HCT116 (cell line): Measurements from ENCODE around the gene CACNA2D3. TPM values are rescaled to one million over a fixed set of nuclear protein-coding genes. Genes with fewer than 3 reads are reported as not detected.

Experiments used
- ATAC-seq: fragments of 200-7000 bp; cut with Tn5 transposase; 2 replicates; pipeline ENCODE4 v1.9.1; 2020; ENCODE audit warnings: mild to moderate bottlenecking, moderate library complexity
- BruUV-seq: library from RNA; stranded (reverse); fragments of 400-500 nt; replicated peaks from 2 replicates; lab custom pipeline; 2021; lab: Mats Ljungman, UMichigan
- CTCF ChIA-PET: fragments of 300-600 bp; sonication (Branson Sonifier 250); formaldehyde crosslinking; loops from one replicate; lab custom pipeline; 2021; ENCODE audit warnings: antibody characterized with exemption; lab: Charles Lee
- POLR2A ChIA-PET: fragments of 300-600, 350-600 bp; sonication (Branson Sonifier 250); formaldehyde crosslinking; loops from one replicate; lab custom pipeline; 2021; ENCODE audit warnings: antibody characterized with exemption; lab: Charles Lee
- RAD21 ChIA-PET, 2 experiments: fragments of 300-600 bp; sonication (Branson Sonifier 250); formaldehyde crosslinking; loops; one replicate each; lab custom pipeline; 2023; ENCODE audit warnings: low total read pairs in 2 of 2; ENCODE audit not compliant: uncharacterized antibody in 2 of 2, unreplicated experiment in 2 of 2, low non-redundant PET in 1 of 2; lab: Charles Lee
- DNase-seq: peaks from one replicate; pipeline ENCODE4 v3.0.0-alpha.2; 2010; ENCODE audit warnings: low read depth, low spot score
- H2AFZ ChIP-seq: fragments of 200-600 bp; shearing (Covaris generic), sonication (generic); 2 replicates; pipeline ENCODE4 v1.6.1; 2017; ENCODE audit warnings: low read depth, mixed run types, mixed read lengths, antibody characterized with exemption, low read length; ENCODE audit not compliant: poor library complexity, severe bottlenecking
- H3K27ac ChIP-seq: 2 replicates; pipeline ENCODE4 v1.5.1; 2012; ENCODE audit warnings: low read depth, low read length
- H3K27me3 ChIP-seq: fragments of 200-600 bp; sonication (generic); 2 replicates; pipeline ENCODE4 v1.6.1; 2016; ENCODE audit warnings: mixed run types, low read length, mixed read lengths; ENCODE audit not compliant: insufficient read depth
- H3K36me3 ChIP-seq, 2 experiments: fragments of 200-500 bp in 1 of 2; fragments of 200-600 bp in 1 of 2; sonication (Bioruptor generic) in 1 of 2; sonication (generic) in 1 of 2; 2 replicates each; pipeline versions ENCODE4 v1.5.1 to v1.6.1; 2014 to 2016; ENCODE audit warnings: low read length in 2 of 2, inconsistent platforms in 1 of 2, mixed read lengths in 1 of 2, mixed run types in 1 of 2; ENCODE audit not compliant: insufficient read depth in 2 of 2, control insufficient read depth in 1 of 2
- H3K4me1 ChIP-seq, 2 experiments: fragments of 200-600 bp in 1 of 2; sonication (generic) in 1 of 2; 2 replicates each; pipeline versions ENCODE4 v1.5.1 to v1.6.1; 2012 to 2017; ENCODE audit warnings: low read length in 2 of 2, inconsistent platforms in 1 of 2, mild to moderate bottlenecking in 1 of 2, mixed read lengths in 1 of 2, mixed run types in 1 of 2, moderate library complexity in 1 of 2; ENCODE audit not compliant: insufficient read depth in 2 of 2, control insufficient read depth in 1 of 2
- H3K4me2 ChIP-seq: fragments of 200-600 bp; sonication (generic); 2 replicates; pipeline ENCODE4 v1.6.1; 2017; ENCODE audit warnings: mixed run types, low read length, mixed read lengths
- H3K4me3 ChIP-seq, 2 experiments: fragments of 200-600 bp in 1 of 2; sonication (generic) in 1 of 2; replicated peaks in 1 of 2; 2 replicates each; pipeline ENCODE4 v1.5.1; 2011 to 2016; ENCODE audit warnings: low read length in 2 of 2, control low read depth in 1 of 2, low read depth in 1 of 2, mild to moderate bottlenecking in 1 of 2, mixed read lengths in 1 of 2, mixed run types in 1 of 2
- H3K79me2 ChIP-seq: fragments of 200-600 bp; sonication (generic); 2 replicates; pipeline ENCODE4 v1.6.1; 2017; ENCODE audit warnings: mild to moderate bottlenecking, mixed run types, low read length, moderate library complexity, mixed read lengths; ENCODE audit not compliant: insufficient read depth
- H3K9ac ChIP-seq: fragments of 200-600 bp; sonication (generic); 2 replicates; pipeline ENCODE4 v1.6.1; 2016; ENCODE audit warnings: low read length, mixed read lengths
- H3K9me2 ChIP-seq: fragments of 200-600 bp; sonication (generic), shearing (Covaris generic); 2 replicates; pipeline ENCODE4 v1.6.1; 2017; ENCODE audit warnings: mixed run types, mild to moderate bottlenecking, moderate library complexity; ENCODE audit not compliant: insufficient read depth
- H3K9me3 ChIP-seq, 2 experiments: fragments of 200-500 bp in 1 of 2; fragments of 200-600 bp in 1 of 2; sonication (Bioruptor generic) in 1 of 2; sonication (generic) in 1 of 2; 2 replicates each; pipeline ENCODE4 v1.6.1; 2014 to 2017; ENCODE audit warnings: low read length in 2 of 2, mixed read lengths in 2 of 2, inconsistent platforms in 1 of 2, low read depth in 1 of 2, mild to moderate bottlenecking in 1 of 2, mixed run types in 1 of 2, moderate library complexity in 1 of 2; ENCODE audit not compliant: control insufficient read depth in 1 of 2, insufficient read depth in 1 of 2
- H4K20me1 ChIP-seq: fragments of 200-600 bp; sonication (generic), shearing (Covaris generic); 2 replicates; pipeline ENCODE4 v1.6.1; 2017; ENCODE audit warnings: mixed run types, mild to moderate bottlenecking, moderate library complexity; ENCODE audit not compliant: insufficient read depth
- CBX3 ChIP-seq: IDR thresholded peaks from 2 replicates; pipeline ENCODE4 v1.6.1; 2012; ENCODE audit warnings: low read depth
- CEBPB ChIP-seq: IDR thresholded peaks from 2 replicates; pipeline ENCODE4 v1.6.1; 2012; ENCODE audit warnings: low read depth
- EGR1 ChIP-seq: IDR thresholded peaks from 2 replicates; pipeline ENCODE4 v1.6.1; 2012; ENCODE audit warnings: low read depth
- EZH2 ChIP-seq: fragments of 200-600 bp; sonication (generic); IDR thresholded peaks from 2 replicates; pipeline ENCODE4 v1.6.1; 2017; ENCODE audit warnings: antibody characterized with exemption, mixed run types
- EZH2phosphoT487 ChIP-seq: fragments of 200-600 bp; IDR thresholded peaks from 2 replicates; pipeline ENCODE4 v1.6.1; 2018; ENCODE audit warnings: antibody characterized with exemption, borderline replicate concordance
- POLR2AphosphoS5 ChIP-seq: IDR thresholded peaks from 2 replicates; pipeline ENCODE4 v1.6.1; 2011; ENCODE audit warnings: mild to moderate bottlenecking, low read depth, low read length, moderate library complexity
- RAD21 ChIP-seq: IDR thresholded peaks from 2 replicates; pipeline ENCODE4 v1.6.1; 2012; ENCODE audit warnings: low read depth, mild to moderate bottlenecking
- SIN3A ChIP-seq: IDR thresholded peaks from 2 replicates; pipeline ENCODE4 v1.6.1; 2012; ENCODE audit warnings: low read depth
- SP1 ChIP-seq: IDR thresholded peaks from 2 replicates; pipeline ENCODE4 v1.6.1; 2012; ENCODE audit warnings: low read depth
- SRF ChIP-seq: IDR thresholded peaks from 2 replicates; pipeline ENCODE4 v1.6.1; 2012; ENCODE audit warnings: low read depth
- YY1 ChIP-seq: IDR thresholded peaks from 2 replicates; pipeline ENCODE4 v1.6.1; 2011; ENCODE audit warnings: low read length, low read depth, moderate library complexity, mild to moderate bottlenecking; ENCODE audit not compliant: insufficient replicate concordance; ENCODE audit errors: extremely low read depth
- ZNF274 ChIP-seq: fragments of 200-500 bp; sonication (Bioruptor generic); IDR thresholded peaks from 2 replicates; pipeline ENCODE4 v1.6.1; 2014; ENCODE audit warnings: mild to moderate bottlenecking, low read depth, low read length, inconsistent platforms
- intact Hi-C: fragments of 100-400 bp; cut with micrococcal nuclease; formaldehyde crosslinking; loops from 2 replicates; pipeline ENCODE4 v1.10.0; 2022
- total RNA-seq: library from RNA; stranded (reverse); gene quantifications from one replicate; pipeline ENCODE4 v1.2.1, GENCODE V29; 2021; ENCODE audit not compliant: unreplicated experiment
- TF ChIP-seq, protein P1 (sequence below): IDR thresholded peaks from 2 replicates; pipeline ENCODE4 v1.6.1; 2012
- TF ChIP-seq, protein P2 (sequence below), 3 experiments: fragments of 200-600 bp in 1 of 3; sonication (generic) in 1 of 3; IDR thresholded peaks in 2 of 3; conservative IDR thresholded peaks in 1 of 3; 2 replicates each; pipeline ENCODE4 v1.5.1; 2012 to 2017; ENCODE audit warnings: low read depth in 2 of 3, low read length in 2 of 3, antibody characterized with exemption in 1 of 3, borderline replicate concordance in 1 of 3, control low read depth in 1 of 3, mild to moderate bottlenecking in 1 of 3, mixed read lengths in 1 of 3, mixed run types in 1 of 3, moderate library complexity in 1 of 3; ENCODE audit not compliant: insufficient read depth in 1 of 3
- TF ChIP-seq, protein P3 (sequence below): IDR thresholded peaks from 2 replicates; pipeline ENCODE4 v1.6.1; 2011; ENCODE audit warnings: mild to moderate bottlenecking, low read length, moderate library complexity; ENCODE audit not compliant: insufficient replicate concordance; ENCODE audit errors: extremely low read depth

The CACNA2D3 gene
- total RNA-seq, 1 experiment from 2014 or later, result 0.20 TPM

GRCh38 chr3:54649551-54649950 is 527.2 kb downstream of the CACNA2D3 start (continued):
- TF ChIP-seq, protein P1, sequence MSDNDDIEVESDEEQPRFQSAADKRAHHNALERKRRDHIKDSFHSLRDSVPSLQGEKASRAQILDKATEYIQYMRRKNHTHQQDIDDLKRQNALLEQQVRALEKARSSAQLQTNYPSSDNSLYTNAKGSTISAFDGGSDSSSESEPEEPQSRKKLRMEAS, result no peak
- TF ChIP-seq EZH2, result no peak
- no peak for TF ChIP-seq YY1
- no peak for TF ChIP-seq SP1
- TF ChIP-seq, protein P2, sequence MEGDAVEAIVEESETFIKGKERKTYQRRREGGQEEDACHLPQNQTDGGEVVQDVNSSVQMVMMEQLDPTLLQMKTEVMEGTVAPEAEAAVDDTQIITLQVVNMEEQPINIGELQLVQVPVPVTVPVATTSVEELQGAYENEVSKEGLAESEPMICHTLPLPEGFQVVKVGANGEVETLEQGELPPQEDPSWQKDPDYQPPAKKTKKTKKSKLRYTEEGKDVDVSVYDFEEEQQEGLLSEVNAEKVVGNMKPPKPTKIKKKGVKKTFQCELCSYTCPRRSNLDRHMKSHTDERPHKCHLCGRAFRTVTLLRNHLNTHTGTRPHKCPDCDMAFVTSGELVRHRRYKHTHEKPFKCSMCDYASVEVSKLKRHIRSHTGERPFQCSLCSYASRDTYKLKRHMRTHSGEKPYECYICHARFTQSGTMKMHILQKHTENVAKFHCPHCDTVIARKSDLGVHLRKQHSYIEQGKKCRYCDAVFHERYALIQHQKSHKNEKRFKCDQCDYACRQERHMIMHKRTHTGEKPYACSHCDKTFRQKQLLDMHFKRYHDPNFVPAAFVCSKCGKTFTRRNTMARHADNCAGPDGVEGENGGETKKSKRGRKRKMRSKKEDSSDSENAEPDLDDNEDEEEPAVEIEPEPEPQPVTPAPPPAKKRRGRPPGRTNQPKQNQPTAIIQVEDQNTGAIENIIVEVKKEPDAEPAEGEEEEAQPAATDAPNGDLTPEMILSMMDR (IDR thresholded peaks at IDR 0.05 in 2 of 3, conservative IDR thresholded peaks at IDR 0.05 in 1 of 3; ENCODE audit: borderline replicate concordance in 1 of 3, insufficient read depth in 1 of 3, low read depth in 2 of 3, low read length in 2 of 3), result no peak
- no peak for TF ChIP-seq ZNF274
- no peak for TF ChIP-seq SIN3A
- no peak for TF ChIP-seq CEBPB

- Histone ChIP-seq H2AFZ (no peak overlapping the region), H3K9me3 (peaks cover 0 to 11% of the 10 kb centered on the region in 2 experiments; a peak in 1 of 4 replicates), H3K4me3 (no peak overlapping the region), H3K27ac (no peak overlapping the region), H3K79me2 (no peaks in the 10 kb centered on the region), H3K36me3 (no peaks in the 10 kb centered on the region), H4K20me1 (no peaks in the 10 kb centered on the region), H3K27me3 (no peaks in the 10 kb centered on the region), H3K9me2 (no peaks in the 10 kb centered on the region), H3K4me2 (no peak overlapping the region), H3K4me1 (no peaks in the 10 kb centered on the region), H3K9ac (no peak overlapping the region)
- BruUV-seq, result no TSS peak
- intact Hi-C loops, result no loop called here
- ATAC-seq (no peak), DNase-seq (no peak)
- ChIA-PET CTCF (no interaction called here), POLR2A (no interaction called here), RAD21 (no interaction called here)
- TF ChIP-seq ZNF274, result no peak
- TF ChIP-seq CBX3, result no peak
- TF ChIP-seq CEBPB, result no peak
- TF ChIP-seq EGR1, result no peak
- no peak for TF ChIP-seq EZH2phosphoT487
- no peak for TF ChIP-seq SRF
- TF ChIP-seq, protein P2 (IDR thresholded peaks at IDR 0.05 in 2 of 3, conservative IDR thresholded peaks at IDR 0.05 in 1 of 3; ENCODE audit: borderline replicate concordance in 1 of 3, insufficient read depth in 1 of 3, low read depth in 2 of 3, low read length in 2 of 3), result no peak
- TF ChIP-seq POLR2AphosphoS5, result no peak
- no peak for TF ChIP-seq RAD21
- TF ChIP-seq, protein P3, sequence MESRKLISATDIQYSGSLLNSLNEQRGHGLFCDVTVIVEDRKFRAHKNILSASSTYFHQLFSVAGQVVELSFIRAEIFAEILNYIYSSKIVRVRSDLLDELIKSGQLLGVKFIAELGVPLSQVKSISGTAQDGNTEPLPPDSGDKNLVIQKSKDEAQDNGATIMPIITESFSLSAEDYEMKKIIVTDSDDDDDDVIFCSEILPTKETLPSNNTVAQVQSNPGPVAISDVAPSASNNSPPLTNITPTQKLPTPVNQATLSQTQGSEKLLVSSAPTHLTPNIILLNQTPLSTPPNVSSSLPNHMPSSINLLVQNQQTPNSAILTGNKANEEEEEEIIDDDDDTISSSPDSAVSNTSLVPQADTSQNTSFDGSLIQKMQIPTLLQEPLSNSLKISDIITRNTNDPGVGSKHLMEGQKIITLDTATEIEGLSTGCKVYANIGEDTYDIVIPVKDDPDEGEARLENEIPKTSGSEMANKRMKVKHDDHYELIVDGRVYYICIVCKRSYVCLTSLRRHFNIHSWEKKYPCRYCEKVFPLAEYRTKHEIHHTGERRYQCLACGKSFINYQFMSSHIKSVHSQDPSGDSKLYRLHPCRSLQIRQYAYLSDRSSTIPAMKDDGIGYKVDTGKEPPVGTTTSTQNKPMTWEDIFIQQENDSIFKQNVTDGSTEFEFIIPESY, result no peak
- no peak for TF ChIP-seq EZH2
- TF ChIP-seq, protein P1, result no peak
- no peak for TF ChIP-seq SP1
Measured at GRCh38 chr3:54653456-54654195, 531.3 kb downstream of the CACNA2D3 start.
